IMR-90 (cell line): ENCODE results near the gene SCN4A. TPM values are rescaled to one million over a fixed set of nuclear protein-coding genes. Genes with fewer than 3 reads are reported as not detected.

ENCODE experiments used
- ATAC-seq: fragments of 200-7000 bp; cut with Tn5 transposase; 2 replicates; pipeline ENCODE4 v1.9.1; 2020; ENCODE audit warnings: low read depth, mild to moderate bottlenecking, moderate library complexity
- BruUV-seq: library from RNA; stranded (reverse); fragments of 400-500 nt; replicated peaks from 2 replicates; lab custom pipeline; 2021; lab: Mats Ljungman, UMichigan
- CTCF ChIA-PET: fragments of 300-600 bp; formaldehyde crosslinking; extraction: SDS; loops from one replicate; lab custom pipeline; 2021; ENCODE audit warnings: antibody characterized with exemption; lab: Yijun Ruan, JAX
- POLR2A ChIA-PET: fragments of 300-600 bp; sonication (Branson Sonifier 250); formaldehyde crosslinking; loops from one replicate; lab custom pipeline; 2022; ENCODE audit warnings: antibody characterized with exemption; ENCODE audit not compliant: unreplicated experiment; lab: Charles Lee
- DNase-seq: peaks from one replicate; pipeline ENCODE4 v3.0.0; 2013
- H2AFZ ChIP-seq: replicated peaks from 2 replicates; pipeline ENCODE3; 2013; ENCODE audit warnings: low read length, mild to moderate bottlenecking; ENCODE audit not compliant: poor library complexity
- H2AK5ac ChIP-seq: 2 replicates; pipeline ENCODE4 v1.6.1; 2013; ENCODE audit warnings: low read depth, low read length, inconsistent platforms
- H2AK9ac ChIP-seq: replicated peaks from 2 replicates; pipeline ENCODE3; 2013; ENCODE audit warnings: mild to moderate bottlenecking, low read depth, low read length, moderate library complexity; ENCODE audit not compliant: poor library complexity
- H2BK120ac ChIP-seq: 2 replicates; pipeline ENCODE4 v1.6.1; 2013; ENCODE audit warnings: low read depth, low read length, inconsistent platforms
- H2BK15ac ChIP-seq: 3 replicates; pipeline ENCODE4 v1.6.1; 2013; ENCODE audit warnings: low read depth, low read length, inconsistent platforms
- H2BK20ac ChIP-seq: 2 replicates; pipeline ENCODE4 v1.6.1; 2013; ENCODE audit warnings: low read depth, mild to moderate bottlenecking, inconsistent platforms, low read length, moderate library complexity
- H2BK5ac ChIP-seq: 2 replicates; pipeline ENCODE4 v1.6.1; 2013; ENCODE audit warnings: mild to moderate bottlenecking, low read depth, low read length, inconsistent platforms; ENCODE audit not compliant: poor library complexity, severe bottlenecking
- H3K14ac ChIP-seq: replicated peaks from 2 replicates; pipeline ENCODE4 v1.6.1; 2013; ENCODE audit warnings: low read depth, low read length, inconsistent platforms
- H3K18ac ChIP-seq: 2 replicates; pipeline ENCODE4 v1.6.1; 2013; ENCODE audit warnings: low read depth, low read length, control low read depth
- H3K23ac ChIP-seq: 2 replicates; pipeline ENCODE4 v1.6.1; 2013; ENCODE audit warnings: low read depth, low read length, inconsistent platforms
- H3K27ac ChIP-seq: 2 replicates; pipeline ENCODE4 v1.5.1; 2013; ENCODE audit warnings: mild to moderate bottlenecking, control low read depth, low read length; ENCODE audit not compliant: insufficient read depth
- H3K27me3 ChIP-seq: 2 replicates; pipeline ENCODE4 v1.6.1; 2013; ENCODE audit warnings: low read length; ENCODE audit not compliant: control insufficient read depth, insufficient read depth
- H3K36me3 ChIP-seq: 2 replicates; pipeline ENCODE4 v1.6.1; 2013; ENCODE audit warnings: low read length, mixed read lengths; ENCODE audit not compliant: control insufficient read depth, insufficient read depth
- H3K4ac ChIP-seq: 2 replicates; pipeline ENCODE4 v1.6.1; 2013; ENCODE audit warnings: low read depth, low read length, inconsistent platforms
- H3K4me1 ChIP-seq: 2 replicates; pipeline ENCODE4 v1.6.1; 2013; ENCODE audit warnings: low read length, mixed read lengths; ENCODE audit not compliant: control insufficient read depth, insufficient read depth
- H3K4me2 ChIP-seq: 2 replicates; pipeline ENCODE4 v1.6.1; 2013; ENCODE audit warnings: low read depth, mild to moderate bottlenecking, control low read depth, low read length, moderate library complexity
- H3K4me3 ChIP-seq: 2 replicates; pipeline ENCODE4 v1.5.1; 2013; ENCODE audit warnings: low read depth, mild to moderate bottlenecking, control low read depth, low read length, moderate library complexity; ENCODE audit not compliant: insufficient read depth
- H3K56ac ChIP-seq: 2 replicates; pipeline ENCODE4 v1.6.1; 2013; ENCODE audit warnings: low read length, inconsistent platforms; ENCODE audit not compliant: insufficient read depth; ENCODE audit errors: extremely low read depth
- H3K79me1 ChIP-seq, 2 experiments: 2 replicates each; pipeline ENCODE4 v1.6.1; 2013; ENCODE audit warnings: low read length in 2 of 2, inconsistent platforms in 1 of 2, low read depth in 1 of 2
- H3K9ac ChIP-seq: 2 replicates; pipeline ENCODE4 v1.6.1; 2013; ENCODE audit warnings: low read depth, low read length, control low read depth
- H3K9me1 ChIP-seq: 2 replicates; pipeline ENCODE4 v1.6.1; 2013; ENCODE audit warnings: low read length, inconsistent platforms; ENCODE audit not compliant: insufficient read depth
- H3K9me3 ChIP-seq: 2 replicates; pipeline ENCODE4 v1.6.1; 2013; ENCODE audit warnings: low read length; ENCODE audit not compliant: control insufficient read depth, insufficient read depth
- H4K20me1 ChIP-seq: 2 replicates; pipeline ENCODE4 v1.6.1; 2013; ENCODE audit warnings: low read length, inconsistent platforms; ENCODE audit not compliant: insufficient read depth
- H4K5ac ChIP-seq: 2 replicates; pipeline ENCODE4 v1.6.1; 2013; ENCODE audit warnings: mild to moderate bottlenecking, low read depth, low read length, control low read depth
- H4K8ac ChIP-seq, 2 experiments: 2 replicates each; pipeline ENCODE4 v1.6.1; 2013; ENCODE audit warnings: low read depth in 2 of 2, low read length in 2 of 2, control low read depth in 1 of 2, inconsistent platforms in 1 of 2
- H4K91ac ChIP-seq: 2 replicates; pipeline ENCODE4 v1.6.1; 2013; ENCODE audit warnings: low read depth, low read length, inconsistent platforms; ENCODE audit not compliant: insufficient read depth
- RFX5 ChIP-seq: IDR thresholded peaks from 2 replicates; pipeline ENCODE4 v1.8.0; 2012; ENCODE audit warnings: low read depth, mild to moderate bottlenecking, low read length, moderate library complexity
- WGBS, 2 experiments: methylation state at CpG; one replicate each; pipeline versions ENCODE4 v1.1.5 to v1.1.7; 2013; ENCODE audit warnings: missing lambda C conversion rate in 2 of 2; ENCODE audit not compliant: insufficient read length in 1 of 2; ENCODE audit errors: extremely low coverage in 2 of 2; 5-methylcytosine and 5-hydroxymethylcytosine counted together
- dilution Hi-C: fragments of 300-500 bp; cut with HindIII; formaldehyde crosslinking; loops from one replicate; pipeline ENCODE4 v1.14.3; 2018; ENCODE audit warnings: low sequenced_read_pairs; ENCODE audit not compliant: unreplicated experiment
- in situ Hi-C: fragments of 300-500 bp; cut with MboI; formaldehyde crosslinking; loops from 3 replicates; pipeline ENCODE4 v1.14.3; 2019; ENCODE audit warnings: low sequenced_read_pairs, inconsistent platforms, mixed read lengths
- intact Hi-C: fragments of 100-400 bp; cut with micrococcal nuclease; formaldehyde crosslinking; loops from 2 replicates; pipeline ENCODE4 v1.10.0; 2022
- polyA plus RNA-seq, 3 experiments: library from polyadenylated mRNA; depleted of rRNA; stranded (reverse); fragments of >200 nt; gene quantifications; 2 replicates each; pipeline ENCODE4 v1.2.3, GENCODE V29; 2012; ENCODE audit warnings: low replicate concordance in 1 of 3
- total RNA-seq: library from RNA; depleted of rRNA; stranded (reverse); fragments of >200 nt; gene quantifications from 2 replicates; pipeline ENCODE4 v1.2.3, GENCODE V29; 2012

Gene SCN4A
- total and polyA plus RNA-seq, 2 of the 4 experiments (the other 2 are of a cell fraction) = not detected

GRCh38 chr17:64008830-64009229, 36.1 kb upstream of the SCN4A start:
- Histone ChIP-seq H4K91ac (no peak overlapping the region), H3K23ac (no peak overlapping the region), H3K36me3 (no peaks in the 10 kb centered on the region), H3K56ac (no peak overlapping the region), H3K4me3 (no peak overlapping the region), H3K27ac (no peak overlapping the region), H3K9me1 (peaks cover 4% of the 10 kb centered on the region; the same call in 1 of the 2 replicates), H2BK120ac (no peak overlapping the region), H2BK20ac (no peak overlapping the region; the same call in 1 of the 2 replicates), H3K4me2 (no peak overlapping the region), H2AFZ (no peak overlapping the region), H3K18ac (no peak overlapping the region), H3K9ac (no peak overlapping the region), H3K79me1 (no peaks in the 10 kb centered on the region), H3K27me3 (peaks cover 9% of the 10 kb centered on the region), H2AK5ac (no peak overlapping the region), H2BK15ac (no peak overlapping the region), H4K20me1 (no peaks in the 10 kb centered on the region), H4K8ac (no peak overlapping the region; a peak in 1 of 4 replicates), H4K5ac (no peak overlapping the region), H2AK9ac (no peak overlapping the region), H3K4me1 (no peaks in the 10 kb centered on the region; the same call in 1 of the 2 replicates), H3K14ac (no peak overlapping the region), H2BK5ac (no peak overlapping the region), H3K9me3 (no peaks in the 10 kb centered on the region), H3K4ac (no peak overlapping the region)
- ChIA-PET POLR2A (no interaction called here), CTCF (no interaction called here)
- dilution Hi-C loops (no loop called here), in situ Hi-C loops (no loop called here), intact Hi-C loops (no loop called here)
- BruUV-seq = no TSS peak
- no peak for DNase-seq
- no peak for TF ChIP-seq RFX5
- ATAC-seq = no peak
- no CpG with 5 or more reads among the region's 4 CpGs for WGBS, 2 experiments
